Body of pancreas (tissue), 4 donors: ENCODE data around the gene SYTL5.

Experiments used
- CTCF ChIP-seq, 7 experiments: fragments of 450-650 bp in 4 of 7; fragments of 200-600 bp in 3 of 7; sonication (generic) in 3 of 7; IDR thresholded peaks; one replicate each; pipeline ENCODE4 v1.5.1; 2016 to 2019; ENCODE audit warnings: antibody characterized with exemption in 7 of 7
- POLR2A ChIP-seq, 3 donors: fragments of 450-650 bp; IDR thresholded peaks; one replicate each; pipeline ENCODE4 v1.6.1; 2016; ENCODE audit warnings: antibody characterized with exemption in 3 of 3, mild to moderate bottlenecking in 2 of 3

- TF ChIP-seq POLR2A (IDR thresholded peaks at IDR 0.05) (no peak), CTCF (IDR thresholded peaks at IDR 0.05) (no peak)
These were observed 100.8 kb downstream of the SYTL5 start for GRCh38 chrX:38106991-38107655.
